ENCODE data around the gene PPCDC.

DNA sequence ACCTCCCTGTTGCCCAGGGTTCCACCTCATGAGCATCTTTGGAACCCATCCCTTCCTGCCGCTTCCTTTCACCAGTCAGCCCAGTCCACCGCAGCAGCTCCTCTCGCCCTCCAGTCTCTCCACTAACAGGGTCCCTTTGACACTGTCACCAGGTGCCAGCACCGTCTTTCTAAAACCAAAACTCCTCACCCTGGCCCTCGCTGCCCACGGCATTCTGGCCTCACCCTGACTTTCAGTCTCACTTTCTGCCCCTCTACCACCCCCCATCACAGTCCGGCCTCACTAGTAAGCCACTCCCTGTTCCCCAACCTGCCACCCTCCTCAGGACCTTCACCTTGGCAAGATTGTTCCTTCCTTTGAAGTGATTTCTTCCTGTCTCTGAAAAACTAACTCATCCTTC lies 4.2 kb downstream of the PPCDC start:
- TF ChIP-seq, protein P1, sequence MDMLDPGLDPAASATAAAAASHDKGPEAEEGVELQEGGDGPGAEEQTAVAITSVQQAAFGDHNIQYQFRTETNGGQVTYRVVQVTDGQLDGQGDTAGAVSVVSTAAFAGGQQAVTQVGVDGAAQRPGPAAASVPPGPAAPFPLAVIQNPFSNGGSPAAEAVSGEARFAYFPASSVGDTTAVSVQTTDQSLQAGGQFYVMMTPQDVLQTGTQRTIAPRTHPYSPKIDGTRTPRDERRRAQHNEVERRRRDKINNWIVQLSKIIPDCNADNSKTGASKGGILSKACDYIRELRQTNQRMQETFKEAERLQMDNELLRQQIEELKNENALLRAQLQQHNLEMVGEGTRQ (IDR thresholded peaks at IDR 0.05; ENCODE audit: low read depth, low read length): no peak
- TF ChIP-seq, protein P2, sequence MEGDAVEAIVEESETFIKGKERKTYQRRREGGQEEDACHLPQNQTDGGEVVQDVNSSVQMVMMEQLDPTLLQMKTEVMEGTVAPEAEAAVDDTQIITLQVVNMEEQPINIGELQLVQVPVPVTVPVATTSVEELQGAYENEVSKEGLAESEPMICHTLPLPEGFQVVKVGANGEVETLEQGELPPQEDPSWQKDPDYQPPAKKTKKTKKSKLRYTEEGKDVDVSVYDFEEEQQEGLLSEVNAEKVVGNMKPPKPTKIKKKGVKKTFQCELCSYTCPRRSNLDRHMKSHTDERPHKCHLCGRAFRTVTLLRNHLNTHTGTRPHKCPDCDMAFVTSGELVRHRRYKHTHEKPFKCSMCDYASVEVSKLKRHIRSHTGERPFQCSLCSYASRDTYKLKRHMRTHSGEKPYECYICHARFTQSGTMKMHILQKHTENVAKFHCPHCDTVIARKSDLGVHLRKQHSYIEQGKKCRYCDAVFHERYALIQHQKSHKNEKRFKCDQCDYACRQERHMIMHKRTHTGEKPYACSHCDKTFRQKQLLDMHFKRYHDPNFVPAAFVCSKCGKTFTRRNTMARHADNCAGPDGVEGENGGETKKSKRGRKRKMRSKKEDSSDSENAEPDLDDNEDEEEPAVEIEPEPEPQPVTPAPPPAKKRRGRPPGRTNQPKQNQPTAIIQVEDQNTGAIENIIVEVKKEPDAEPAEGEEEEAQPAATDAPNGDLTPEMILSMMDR (conservative IDR thresholded peaks at IDR 0.05; ENCODE audit: low read depth, low read length): no peak
- TF ChIP-seq FOS (IDR thresholded peaks at IDR 0.05; ENCODE audit: low read depth, low read length) (no peak), POLR2A (IDR thresholded peaks at IDR 0.05; ENCODE audit: low read depth, low read length) (no peak), MAZ (IDR thresholded peaks at IDR 0.05; ENCODE audit: borderline replicate concordance, low read depth, low read length) (no peak), SMC3 (IDR thresholded peaks at IDR 0.05; ENCODE audit: low read depth, low read length) (no peak), CEBPB (IDR thresholded peaks at IDR 0.05; ENCODE audit: low read depth, low read length) (no peak), MAFK (IDR thresholded peaks at IDR 0.05; ENCODE audit: low read depth, low read length) (no peak), RCOR1 (IDR thresholded peaks at IDR 0.05; ENCODE audit: insufficient replicate concordance, low read length) (no peak)
- TF ChIP-seq, protein P3, sequence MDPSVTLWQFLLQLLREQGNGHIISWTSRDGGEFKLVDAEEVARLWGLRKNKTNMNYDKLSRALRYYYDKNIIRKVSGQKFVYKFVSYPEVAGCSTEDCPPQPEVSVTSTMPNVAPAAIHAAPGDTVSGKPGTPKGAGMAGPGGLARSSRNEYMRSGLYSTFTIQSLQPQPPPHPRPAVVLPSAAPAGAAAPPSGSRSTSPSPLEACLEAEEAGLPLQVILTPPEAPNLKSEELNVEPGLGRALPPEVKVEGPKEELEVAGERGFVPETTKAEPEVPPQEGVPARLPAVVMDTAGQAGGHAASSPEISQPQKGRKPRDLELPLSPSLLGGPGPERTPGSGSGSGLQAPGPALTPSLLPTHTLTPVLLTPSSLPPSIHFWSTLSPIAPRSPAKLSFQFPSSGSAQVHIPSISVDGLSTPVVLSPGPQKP (IDR thresholded peaks at IDR 0.05; ENCODE audit: borderline replicate concordance, low read depth, low read length): no peak
